Loucy (cell line): ENCODE data around the gene AQP6.
A peak's percentile ranks its signal among the peaks of the same experiment; 100 is the strongest.

Source experiments
- H2AFZ ChIP-seq: fragments of 200-600 bp; sonication (generic); 2 replicates; pipeline ENCODE4 v1.6.0; 2016; ENCODE audit warnings: antibody characterized with exemption, mild to moderate bottlenecking, low read length, moderate library complexity
- H3F3A ChIP-seq: fragments of 200-600 bp; 2 replicates; pipeline ENCODE4 v1.6.0; 2016; ENCODE audit warnings: antibody characterized with exemption, low read depth, mild to moderate bottlenecking
- H3K27me3 ChIP-seq: fragments of 200-600 bp; sonication (generic); 2 replicates; pipeline ENCODE4 v1.6.1; 2014; ENCODE audit warnings: low read length, mild to moderate bottlenecking; ENCODE audit not compliant: insufficient read depth, poor library complexity, severe bottlenecking
- H3K36me3 ChIP-seq: fragments of 200-600 bp; sonication (generic); 2 replicates; pipeline ENCODE4 v1.6.1; 2016; ENCODE audit warnings: low read length; ENCODE audit not compliant: insufficient read depth
- H3K4me1 ChIP-seq: fragments of 200-600 bp; sonication (generic); 2 replicates; pipeline ENCODE4 v1.5.1; 2014; ENCODE audit warnings: low read length, mild to moderate bottlenecking; ENCODE audit not compliant: insufficient read depth, poor library complexity, severe bottlenecking
- H3K4me2 ChIP-seq: fragments of 200-600 bp; sonication (generic); 2 replicates; pipeline ENCODE4 v1.6.0; 2014; ENCODE audit warnings: antibody characterized with exemption, low read length, low read depth, mild to moderate bottlenecking; ENCODE audit not compliant: poor library complexity, severe bottlenecking
- H3K4me3 ChIP-seq: fragments of 200-600 bp; sonication (generic); 2 replicates; pipeline ENCODE4 v1.5.1; 2014; ENCODE audit warnings: low read length, mild to moderate bottlenecking, mixed read lengths; ENCODE audit not compliant: poor library complexity, severe bottlenecking
- H3K79me2 ChIP-seq: fragments of 200-600 bp; sonication (generic); 2 replicates; pipeline ENCODE4 v1.6.1; 2014; ENCODE audit warnings: low read length; ENCODE audit not compliant: insufficient read depth
- H3K9ac ChIP-seq: fragments of 200-600 bp; sonication (generic); 2 replicates; pipeline ENCODE4 v1.6.0; 2014; ENCODE audit warnings: mild to moderate bottlenecking, low read depth, low read length, moderate library complexity; ENCODE audit not compliant: poor library complexity, severe bottlenecking
- H3K9me2 ChIP-seq: fragments of 200-600 bp; sonication (generic); replicated peaks from 2 replicates; pipeline ENCODE4 v1.6.1; 2016; ENCODE audit warnings: low read depth, low read length, mixed read lengths
- H3K9me3 ChIP-seq: fragments of 200-600 bp; sonication (generic); 2 replicates; pipeline ENCODE4 v1.6.1; 2014; ENCODE audit warnings: mild to moderate bottlenecking, antibody characterized with exemption, low read length, low read depth; ENCODE audit not compliant: insufficient read depth
- H4K20me1 ChIP-seq: fragments of 200-600 bp; sonication (generic); 2 replicates; pipeline ENCODE4 v1.6.0; 2014; ENCODE audit warnings: antibody characterized with exemption, low read length, mild to moderate bottlenecking; ENCODE audit not compliant: insufficient read depth, poor library complexity, severe bottlenecking
- EZH2phosphoT487 ChIP-seq: fragments of 200-600 bp; IDR thresholded peaks from 2 replicates; pipeline ENCODE4 v1.6.1; 2018; ENCODE audit warnings: antibody characterized with exemption, mild to moderate bottlenecking, moderate library complexity, borderline replicate concordance
- TF ChIP-seq, protein P1 (sequence below): fragments of 200-600 bp; sonication (generic); conservative IDR thresholded peaks from 2 replicates; pipeline ENCODE4 v1.5.1; 2014; ENCODE audit warnings: mild to moderate bottlenecking, antibody characterized with exemption, low read length

AQP6 gene

DNA sequence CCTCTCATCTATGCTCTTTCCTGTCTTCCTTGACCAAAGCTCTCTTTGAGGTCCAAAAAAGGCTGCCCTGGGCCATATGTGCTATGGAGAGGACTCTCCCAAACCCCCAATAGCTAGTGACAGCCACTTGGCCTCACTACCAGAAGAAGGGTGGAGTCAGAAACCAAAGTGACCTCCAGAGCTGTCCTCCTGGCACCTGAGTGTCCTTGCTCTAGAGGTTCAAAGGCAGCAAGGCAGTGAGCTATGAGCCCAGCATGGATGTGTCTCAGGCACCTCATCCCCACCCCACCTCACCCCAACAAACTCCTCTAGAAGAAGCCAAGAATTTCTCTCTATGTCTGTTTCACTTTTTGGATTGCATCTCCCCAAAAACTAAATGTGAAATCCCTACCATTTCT, 15.2 kb upstream of the AQP6 start:
- H3K79me2 ChIP-seq: 0 out of 2 replicates have a peak, but pooled peaks cover 4% of the 10 kb centered on the region
- peaks cover 76% of the 10 kb centered on the region for H3K4me1 ChIP-seq

DNA sequence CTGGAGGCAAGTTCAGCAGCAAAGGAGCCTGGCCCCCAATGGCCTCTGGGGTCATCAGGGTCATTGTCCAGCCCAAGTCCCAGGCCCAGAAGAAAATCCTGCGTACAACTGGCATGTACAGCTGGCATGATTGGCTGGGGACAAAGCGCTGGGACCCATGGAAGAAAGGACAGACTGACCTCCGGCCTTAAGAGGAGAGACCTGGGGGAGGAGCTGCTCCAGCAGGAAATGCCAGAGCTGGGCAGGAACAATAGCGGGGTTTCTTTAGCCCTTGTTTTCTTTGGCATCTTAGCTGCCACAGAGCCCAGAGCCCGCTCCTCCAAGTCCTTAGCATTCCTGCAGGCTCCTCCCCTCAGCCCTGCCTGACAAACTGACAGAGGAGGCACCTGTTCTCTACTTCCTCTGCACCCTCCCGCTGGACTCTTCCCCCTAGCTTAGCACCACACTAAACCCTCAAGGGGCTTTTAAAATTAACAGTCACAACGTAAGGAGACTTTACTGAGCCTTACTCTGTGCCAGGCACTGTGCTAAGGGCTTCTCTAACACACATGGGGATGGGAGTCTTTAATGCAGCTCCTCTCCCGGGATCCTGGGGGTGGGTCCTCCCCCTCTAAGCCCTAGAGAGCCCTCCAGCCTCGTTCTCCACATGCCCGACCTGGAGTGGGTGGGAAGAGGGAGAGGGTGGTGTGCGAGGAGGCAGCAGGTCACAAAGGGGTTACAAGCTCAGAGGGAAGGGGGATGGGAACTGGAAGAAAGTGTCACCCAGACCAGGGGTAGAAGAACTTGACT, 12.9 kb upstream of the AQP6 start:
- Histone ChIP-seq H3K4me1 (peaks cover 80% of the 10 kb centered on the region), H3K4me3 (peak overlapping the region; percentile 57), H3K79me2 (0 out of 2 replicates have a peak, but pooled peaks cover 4% of the 10 kb centered on the region), H2AFZ (no peak overlapping the region), H3F3A (0 out of 2 replicates have a peak, but pooled peaks cover 3% of the 10 kb centered on the region), H3K36me3 (no peaks in the 10 kb centered on the region), H3K9me2 (no peaks in the 10 kb centered on the region), H3K9ac (peak overlapping the region; percentile 75), H3K4me2 (peak overlapping the region; percentile 76), H3K27me3 (no peaks in the 10 kb centered on the region), H4K20me1 (no peaks in the 10 kb centered on the region), H3K9me3 (no peaks in the 10 kb centered on the region)
- no peak for TF ChIP-seq EZH2phosphoT487
- TF ChIP-seq, protein P1, sequence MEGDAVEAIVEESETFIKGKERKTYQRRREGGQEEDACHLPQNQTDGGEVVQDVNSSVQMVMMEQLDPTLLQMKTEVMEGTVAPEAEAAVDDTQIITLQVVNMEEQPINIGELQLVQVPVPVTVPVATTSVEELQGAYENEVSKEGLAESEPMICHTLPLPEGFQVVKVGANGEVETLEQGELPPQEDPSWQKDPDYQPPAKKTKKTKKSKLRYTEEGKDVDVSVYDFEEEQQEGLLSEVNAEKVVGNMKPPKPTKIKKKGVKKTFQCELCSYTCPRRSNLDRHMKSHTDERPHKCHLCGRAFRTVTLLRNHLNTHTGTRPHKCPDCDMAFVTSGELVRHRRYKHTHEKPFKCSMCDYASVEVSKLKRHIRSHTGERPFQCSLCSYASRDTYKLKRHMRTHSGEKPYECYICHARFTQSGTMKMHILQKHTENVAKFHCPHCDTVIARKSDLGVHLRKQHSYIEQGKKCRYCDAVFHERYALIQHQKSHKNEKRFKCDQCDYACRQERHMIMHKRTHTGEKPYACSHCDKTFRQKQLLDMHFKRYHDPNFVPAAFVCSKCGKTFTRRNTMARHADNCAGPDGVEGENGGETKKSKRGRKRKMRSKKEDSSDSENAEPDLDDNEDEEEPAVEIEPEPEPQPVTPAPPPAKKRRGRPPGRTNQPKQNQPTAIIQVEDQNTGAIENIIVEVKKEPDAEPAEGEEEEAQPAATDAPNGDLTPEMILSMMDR: no peak

More for the DNA sequence above, 15.2 kb upstream of the AQP6 start:
- 0 out of 2 replicates have a peak, but pooled peaks cover 3% of the 10 kb centered on the region for H3F3A ChIP-seq
- H4K20me1 ChIP-seq: no peaks in the 10 kb centered on the region
- H3K9me3 ChIP-seq: no peaks in the 10 kb centered on the region
- no peak overlapping the region for H3K4me3 ChIP-seq
- no peaks in the 10 kb centered on the region for H3K27me3 ChIP-seq
- H3K9ac ChIP-seq: no peak overlapping the region
- TF ChIP-seq, protein P1: no peak
- TF ChIP-seq EZH2phosphoT487: no peak
- H3K9me2 ChIP-seq: no peaks in the 10 kb centered on the region
- no peak overlapping the region for H2AFZ ChIP-seq
- H3K4me2 ChIP-seq: no peak overlapping the region
- no peaks in the 10 kb centered on the region for H3K36me3 ChIP-seq

DNA sequence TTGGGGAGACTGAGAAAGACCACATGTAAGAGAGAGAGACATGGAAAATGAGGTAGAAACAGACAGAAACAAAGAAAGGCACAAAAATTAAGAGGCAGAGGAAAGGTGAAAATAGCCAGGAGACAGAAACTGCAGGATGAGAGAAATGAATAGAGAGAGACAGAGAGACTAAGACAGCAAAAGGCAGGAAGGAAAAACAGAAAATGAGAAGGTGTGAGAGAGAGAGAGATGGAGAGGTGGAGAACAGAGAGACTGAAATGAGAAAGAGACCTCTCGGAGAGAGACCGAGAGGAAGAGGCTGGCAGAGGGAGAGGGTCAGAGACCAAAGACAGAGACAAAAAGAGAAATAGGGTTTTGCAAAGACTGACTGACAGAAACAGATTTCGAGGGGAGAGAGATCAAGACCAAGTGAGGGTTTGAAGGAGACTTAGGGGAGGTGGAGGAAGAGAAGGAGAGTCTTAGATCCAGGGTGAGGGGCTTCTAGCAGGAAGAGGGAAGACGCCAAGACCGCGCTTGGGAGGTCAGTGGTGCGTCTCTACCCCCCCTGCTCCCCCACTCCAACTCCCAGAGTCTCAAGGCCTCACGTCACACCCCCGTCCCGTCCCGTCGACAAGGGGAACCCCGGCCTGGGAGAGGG, 12.2 kb upstream of the AQP6 start:
- Histone ChIP-seq H2AFZ (no peak overlapping the region), H3F3A (0 out of 2 replicates have a peak, but pooled peaks cover 3% of the 10 kb centered on the region), H3K4me3 (peak overlapping the region; percentile 57), H3K9me3 (no peaks in the 10 kb centered on the region), H3K27me3 (no peaks in the 10 kb centered on the region), H3K79me2 (0 out of 2 replicates have a peak, but pooled peaks cover 4% of the 10 kb centered on the region), H3K9me2 (no peaks in the 10 kb centered on the region), H3K4me1 (peaks cover 81% of the 10 kb centered on the region), H3K36me3 (no peaks in the 10 kb centered on the region), H3K9ac (peak overlapping the region; percentile 75), H3K4me2 (peak overlapping the region; percentile 76), H4K20me1 (no peaks in the 10 kb centered on the region)
- TF ChIP-seq, protein P1: no peak
- no peak for TF ChIP-seq EZH2phosphoT487
